ENCODE results near the gene GRM3. TPM values are rescaled to one million over a fixed set of nuclear protein-coding genes. Genes with fewer than 3 reads are reported as not detected.

The GRM3 gene
- total RNA-seq, 2 donors from 2014 or later: not detected

DNA sequence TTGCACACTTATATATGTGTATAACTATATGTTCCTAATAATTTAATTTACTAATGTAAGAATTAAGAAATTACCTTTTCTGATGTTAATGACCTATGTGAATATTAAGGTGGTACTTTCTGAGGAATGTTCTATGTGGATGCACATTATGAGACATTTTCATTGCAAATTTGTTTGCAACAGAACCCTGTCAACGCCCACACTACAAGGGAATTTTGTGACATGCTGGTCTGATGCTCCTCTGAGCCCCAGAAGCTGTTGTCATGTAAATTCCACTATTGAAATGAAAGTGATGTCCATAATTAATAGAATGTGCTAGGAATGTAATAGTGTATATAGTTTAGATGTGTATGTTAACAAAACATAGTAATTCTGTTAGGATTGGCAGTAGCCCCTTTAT, 4.5 kb downstream of the GRM3 start:
- Histone ChIP-seq H3K4me3 (no peak overlapping the region), H3K27me3 (replicated peaks; ENCODE audit: insufficient read depth) (no peaks in the 10 kb centered on the region), H3K36me3 (no peaks in the 10 kb centered on the region), H3K27ac (no peak overlapping the region), H3K4me1 (ENCODE audit: control insufficient read depth in 1 of 2, low read depth in 2 of 2) (peaks cover 6 to 22% of the 10 kb centered on the region in 2 donors), H3K9me3 (no peaks in the 10 kb centered on the region)
- TF ChIP-seq, protein P1, sequence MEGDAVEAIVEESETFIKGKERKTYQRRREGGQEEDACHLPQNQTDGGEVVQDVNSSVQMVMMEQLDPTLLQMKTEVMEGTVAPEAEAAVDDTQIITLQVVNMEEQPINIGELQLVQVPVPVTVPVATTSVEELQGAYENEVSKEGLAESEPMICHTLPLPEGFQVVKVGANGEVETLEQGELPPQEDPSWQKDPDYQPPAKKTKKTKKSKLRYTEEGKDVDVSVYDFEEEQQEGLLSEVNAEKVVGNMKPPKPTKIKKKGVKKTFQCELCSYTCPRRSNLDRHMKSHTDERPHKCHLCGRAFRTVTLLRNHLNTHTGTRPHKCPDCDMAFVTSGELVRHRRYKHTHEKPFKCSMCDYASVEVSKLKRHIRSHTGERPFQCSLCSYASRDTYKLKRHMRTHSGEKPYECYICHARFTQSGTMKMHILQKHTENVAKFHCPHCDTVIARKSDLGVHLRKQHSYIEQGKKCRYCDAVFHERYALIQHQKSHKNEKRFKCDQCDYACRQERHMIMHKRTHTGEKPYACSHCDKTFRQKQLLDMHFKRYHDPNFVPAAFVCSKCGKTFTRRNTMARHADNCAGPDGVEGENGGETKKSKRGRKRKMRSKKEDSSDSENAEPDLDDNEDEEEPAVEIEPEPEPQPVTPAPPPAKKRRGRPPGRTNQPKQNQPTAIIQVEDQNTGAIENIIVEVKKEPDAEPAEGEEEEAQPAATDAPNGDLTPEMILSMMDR (IDR thresholded peaks at IDR 0.05): no peak
- ATAC-seq (ENCODE audit: insufficient number of reproducible peaks, low FRiP score, low read depth) (no peak), DNase-seq (ENCODE audit: low spot score) (no peak)

DNA sequence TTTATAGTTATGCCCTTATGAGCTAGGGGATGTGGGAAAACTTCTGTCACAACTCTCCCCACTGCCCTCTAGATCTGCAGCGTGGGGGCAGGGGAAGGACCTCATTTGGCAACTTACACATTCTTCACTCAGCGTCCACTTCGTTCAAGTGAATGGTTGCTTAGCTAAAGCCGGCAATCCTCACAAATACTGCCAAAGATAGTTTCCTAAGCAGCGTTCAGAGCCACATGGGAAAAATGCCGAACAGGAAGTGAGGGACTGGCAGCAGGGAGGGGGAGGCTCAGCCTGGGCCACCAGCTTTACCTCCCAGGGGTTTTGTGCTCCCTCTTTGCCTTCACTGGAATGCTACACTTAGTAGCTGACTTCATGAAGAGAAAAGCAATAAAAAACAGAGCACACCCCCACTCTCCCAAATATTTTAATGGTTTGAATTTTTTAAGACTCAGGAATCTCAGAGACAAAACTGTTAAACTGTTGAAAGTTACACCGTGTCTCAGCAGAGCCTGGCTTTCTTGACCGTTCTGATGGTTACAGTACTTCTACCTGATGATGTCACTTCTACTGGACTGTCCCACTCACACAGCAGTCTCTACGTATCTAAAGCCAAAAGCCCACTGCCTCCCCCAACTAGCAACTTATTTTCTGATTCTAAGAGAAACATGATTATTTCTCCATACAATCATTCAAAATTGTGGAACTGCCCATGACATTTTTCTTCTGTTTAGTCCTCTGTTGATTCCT, 10.4 kb downstream of the GRM3 start:
- H3K27me3 ChIP-seq (replicated peaks; ENCODE audit: insufficient read depth): no peaks in the 10 kb centered on the region
- peak overlapping the region; percentile 54 for H3K4me3 ChIP-seq
- DNase-seq (ENCODE audit: low spot score): no peak
- H3K4me1 ChIP-seq (ENCODE audit: control insufficient read depth in 1 of 2, low read depth in 2 of 2): peaks cover 0 to 7% of the 10 kb centered on the region in 2 donors
- no peak for ATAC-seq (ENCODE audit: insufficient number of reproducible peaks, low FRiP score, low read depth)
- no peaks in the 10 kb centered on the region for H3K36me3 ChIP-seq
- no peaks in the 10 kb centered on the region for H3K9me3 ChIP-seq
- TF ChIP-seq, protein P1 (IDR thresholded peaks at IDR 0.05): no peak
- no peak overlapping the region for H3K27ac ChIP-seq

DNA sequence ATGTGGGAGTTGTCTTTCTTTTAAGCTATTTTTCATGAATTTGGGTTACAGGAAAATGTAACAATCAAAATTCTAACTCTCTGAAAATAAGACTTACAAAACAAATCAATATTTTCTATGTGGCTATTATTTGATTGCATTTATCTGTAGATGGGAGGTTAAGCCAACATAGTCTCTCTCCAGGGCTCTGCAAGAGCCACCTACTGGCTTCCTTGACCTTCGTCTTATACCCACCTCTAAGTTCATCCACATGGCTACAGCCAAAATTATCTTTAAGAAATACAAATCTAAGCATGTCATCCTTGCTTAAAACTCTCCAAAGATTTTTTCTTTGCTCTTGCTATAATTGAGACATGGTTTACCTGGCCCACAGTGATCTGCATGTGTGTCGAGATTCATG, 14.2 kb downstream of the GRM3 start:
- Histone ChIP-seq H3K4me1 (ENCODE audit: control insufficient read depth in 1 of 2, low read depth in 2 of 2) (peaks cover 0 to 7% of the 10 kb centered on the region in 2 donors), H3K36me3 (no peaks in the 10 kb centered on the region), H3K27ac (no peak overlapping the region), H3K27me3 (replicated peaks; ENCODE audit: insufficient read depth) (no peaks in the 10 kb centered on the region), H3K4me3 (no peak overlapping the region), H3K9me3 (no peaks in the 10 kb centered on the region)
- ATAC-seq (ENCODE audit: insufficient number of reproducible peaks, low FRiP score, low read depth) (no peak), DNase-seq (ENCODE audit: low spot score) (no peak)
- TF ChIP-seq, protein P1 (IDR thresholded peaks at IDR 0.05): no peak

DNA sequence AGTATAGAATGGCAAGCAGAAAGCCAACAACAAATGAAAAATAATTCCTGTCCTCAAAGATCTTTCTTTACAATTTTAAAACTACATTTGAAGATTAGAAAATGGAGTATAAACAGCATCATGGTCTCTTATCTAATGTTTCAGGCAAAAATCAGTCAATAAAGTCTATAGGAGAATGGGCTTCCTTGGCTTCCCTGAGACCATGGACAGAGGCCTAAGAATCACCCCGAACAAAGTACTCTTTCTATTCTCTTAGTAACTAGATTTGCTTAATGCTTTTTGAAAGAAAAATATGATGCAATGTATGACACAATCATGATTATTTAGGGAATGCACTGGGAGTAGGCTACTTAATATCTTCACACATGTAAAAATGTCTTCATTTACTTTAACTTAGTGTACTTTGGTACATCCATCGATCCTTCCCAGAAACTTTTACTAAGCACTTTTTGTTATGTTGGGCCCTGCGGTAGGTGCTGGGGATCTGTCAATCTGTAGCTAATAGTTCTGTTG, 17.3 kb downstream of the GRM3 start:
- Histone ChIP-seq H3K4me1 (ENCODE audit: control insufficient read depth in 1 of 2, low read depth in 2 of 2) (no peaks in the 10 kb centered on the region), H3K9me3 (no peaks in the 10 kb centered on the region), H3K27me3 (replicated peaks; ENCODE audit: insufficient read depth) (no peaks in the 10 kb centered on the region), H3K36me3 (no peaks in the 10 kb centered on the region), H3K27ac (no peak overlapping the region), H3K4me3 (no peak overlapping the region)
- ATAC-seq (ENCODE audit: insufficient number of reproducible peaks, low FRiP score, low read depth) (no peak), DNase-seq (ENCODE audit: low spot score) (no peak)
- TF ChIP-seq, protein P1 (IDR thresholded peaks at IDR 0.05): no peak

DNA sequence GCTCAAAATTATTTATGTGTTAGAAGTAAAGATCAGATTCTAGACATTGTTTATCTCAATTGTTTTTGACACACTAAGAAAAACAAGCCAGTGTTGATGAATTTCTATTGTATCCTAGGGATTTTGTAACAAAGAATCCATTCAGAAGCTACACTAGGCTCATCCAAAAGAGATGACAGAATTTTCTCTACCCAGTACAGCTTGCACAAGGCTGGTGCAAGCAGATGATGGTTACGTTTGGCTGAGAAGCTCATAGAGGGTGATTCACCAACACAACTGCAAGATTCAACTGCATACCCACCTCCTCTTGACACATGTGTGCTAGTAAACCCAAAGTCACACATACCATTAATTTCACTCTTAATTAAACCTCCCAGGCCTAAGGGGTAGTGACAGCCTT, 20.8 kb downstream of the GRM3 start:
- H3K36me3 ChIP-seq: no peaks in the 10 kb centered on the region
- H3K27ac ChIP-seq: no peak overlapping the region
- H3K9me3 ChIP-seq: no peaks in the 10 kb centered on the region
- ATAC-seq (ENCODE audit: insufficient number of reproducible peaks, low FRiP score, low read depth) (no peak), DNase-seq (ENCODE audit: low spot score) (no peak)
- TF ChIP-seq, protein P1 (IDR thresholded peaks at IDR 0.05): no peak
- H3K4me3 ChIP-seq: no peak overlapping the region
- H3K27me3 ChIP-seq (replicated peaks; ENCODE audit: insufficient read depth): no peaks in the 10 kb centered on the region
- H3K4me1 ChIP-seq (ENCODE audit: control insufficient read depth in 1 of 2, low read depth in 2 of 2): no peaks in the 10 kb centered on the region
